Measurements from ENCODE around the gene ARHGEF40.

ARHGEF40 gene

GRCh38 chr14:21088687-21089086, 18.6 kb downstream of the ARHGEF40 start:
- peaks cover 9% of the 10 kb centered on the region for H4K20me1 ChIP-seq (ENCODE audit: control insufficient read depth, insufficient read depth, low read depth, low read length)
- no peaks in the 10 kb centered on the region for H3K9me3 ChIP-seq (ENCODE audit: control insufficient read depth, insufficient read depth, low read length)
- H3K79me2 ChIP-seq (ENCODE audit: control insufficient read depth, low read length), result no peaks in the 10 kb centered on the region
- H3K36me3 ChIP-seq (ENCODE audit: control insufficient read depth, low read length), result peaks cover 3% of the 10 kb centered on the region; the same call in 1 of the 2 replicates
- no peak overlapping the region for H3K4me2 ChIP-seq (ENCODE audit: low read length)
- no peaks in the 10 kb centered on the region for H3K27me3 ChIP-seq (ENCODE audit: control insufficient read depth, low read length)
- H3K9me2 ChIP-seq (replicated peaks; ENCODE audit: control insufficient read depth, low read length), result no peaks in the 10 kb centered on the region
- peaks cover 13% of the 10 kb centered on the region for H3K4me1 ChIP-seq (ENCODE audit: control insufficient read depth, low read length)
- TF ChIP-seq EZH2phosphoT487 (IDR thresholded peaks at IDR 0.05; ENCODE audit: borderline replicate concordance, low read length), result no peak
- no peak for TF ChIP-seq CTCF (IDR thresholded peaks at IDR 0.05; ENCODE audit: low read depth, low read length, poor library complexity, severe bottlenecking)
- H3K27ac ChIP-seq (ENCODE audit: low read depth, low read length), result no peak overlapping the region
- H3K4me3 ChIP-seq (ENCODE audit: low read length), result no peak overlapping the region
- no peaks in the 10 kb centered on the region for H3F3A ChIP-seq (ENCODE audit: control insufficient read depth, insufficient read depth)

- Histone ChIP-seq H4K20me1 (ENCODE audit: control insufficient read depth, insufficient read depth, low read depth, low read length) (peaks cover 9% of the 10 kb centered on the region), H3K27ac (ENCODE audit: low read depth, low read length) (no peak overlapping the region), H3K4me1 (ENCODE audit: control insufficient read depth, low read length) (peaks cover 19% of the 10 kb centered on the region), H3K79me2 (ENCODE audit: control insufficient read depth, low read length) (no peaks in the 10 kb centered on the region), H3F3A (ENCODE audit: control insufficient read depth, insufficient read depth) (no peaks in the 10 kb centered on the region), H3K4me2 (ENCODE audit: low read length) (no peak overlapping the region), H3K9me3 (ENCODE audit: control insufficient read depth, insufficient read depth, low read length) (no peaks in the 10 kb centered on the region), H3K27me3 (ENCODE audit: control insufficient read depth, low read length) (no peaks in the 10 kb centered on the region), H3K9me2 (replicated peaks; ENCODE audit: control insufficient read depth, low read length) (no peaks in the 10 kb centered on the region), H3K36me3 (ENCODE audit: control insufficient read depth, low read length) (peaks cover 3% of the 10 kb centered on the region; the same call in 1 of the 2 replicates), H3K4me3 (ENCODE audit: low read length) (no peak overlapping the region)
- no peak for TF ChIP-seq EZH2phosphoT487 (IDR thresholded peaks at IDR 0.05; ENCODE audit: borderline replicate concordance, low read length)
- TF ChIP-seq CTCF (IDR thresholded peaks at IDR 0.05; ENCODE audit: low read depth, low read length, poor library complexity, severe bottlenecking), result no peak
Observed at GRCh38 chr14:21089271-21089670, 19.2 kb downstream of the ARHGEF40 start.

GRCh38 chr14:21089877-21090193, 19.7 kb downstream of the ARHGEF40 start:
- peaks cover 3% of the 10 kb centered on the region; the same call in 1 of the 2 replicates for H3K36me3 ChIP-seq (ENCODE audit: control insufficient read depth, low read length)
- no peaks in the 10 kb centered on the region for H3K79me2 ChIP-seq (ENCODE audit: control insufficient read depth, low read length)
- no peak overlapping the region for H3K27ac ChIP-seq (ENCODE audit: low read depth, low read length)
- H3K27me3 ChIP-seq (ENCODE audit: control insufficient read depth, low read length), result no peaks in the 10 kb centered on the region
- H3K4me3 ChIP-seq (ENCODE audit: low read length), result no peak overlapping the region
- no peaks in the 10 kb centered on the region for H3K9me2 ChIP-seq (replicated peaks; ENCODE audit: control insufficient read depth, low read length)
- no peaks in the 10 kb centered on the region for H3K9me3 ChIP-seq (ENCODE audit: control insufficient read depth, insufficient read depth, low read length)
- peaks cover 9% of the 10 kb centered on the region for H4K20me1 ChIP-seq (ENCODE audit: control insufficient read depth, insufficient read depth, low read depth, low read length)
- H3F3A ChIP-seq (ENCODE audit: control insufficient read depth, insufficient read depth), result no peaks in the 10 kb centered on the region
- H3K4me2 ChIP-seq (ENCODE audit: low read length), result no peak overlapping the region
- TF ChIP-seq CTCF (IDR thresholded peaks at IDR 0.05; ENCODE audit: low read depth, low read length, poor library complexity, severe bottlenecking) (no peak), EZH2phosphoT487 (IDR thresholded peaks at IDR 0.05; ENCODE audit: borderline replicate concordance, low read length) (no peak)
- peaks cover 20% of the 10 kb centered on the region for H3K4me1 ChIP-seq (ENCODE audit: control insufficient read depth, low read length)
